Suppressor macrophage treated with lipopolysaccharide for 4 hours (primary cell): ENCODE measurements around the gene COMMD3.
"Not testable (repeated sequence)": the region's sequence is repeated elsewhere in the genome, so short reads cannot be mapped to it uniquely, and the experiment has no call there.

Experiments
- DNase-seq: peaks from one replicate; pipeline ENCODE4 v3.0.0-alpha.2; 2020

Gene COMMD3

GRCh38 chr10:22316286-22317075, at the start of gene COMMD3:
COMMD3 (plus strand) TSS chr10:22316388; CDS start chr10:22316418, 30 bp downstream.
- peak; percentile 88 for DNase-seq

- DNase-seq, result no peak
These were observed 47.7 kb upstream of the COMMD3 start for GRCh38 chr10:22268503-22268902.

- no peak for DNase-seq
These were observed 44.4 kb upstream of the COMMD3 start for GRCh38 chr10:22271786-22272185.

GRCh38 chr10:22278441-22278782, 37.8 kb upstream of the COMMD3 start:
- no peak for DNase-seq

GRCh38 chr10:22280078-22280477, 36.1 kb upstream of the COMMD3 start:
- no peak for DNase-seq

GRCh38 chr10:22285130-22285529, 31.1 kb upstream of the COMMD3 start:
- no peak for DNase-seq

- DNase-seq, result no peak
These were observed 22.3 kb upstream of the COMMD3 start for GRCh38 chr10:22293747-22294404.

- DNase-seq, result no peak
These were observed 21.5 kb upstream of the COMMD3 start for GRCh38 chr10:22294694-22295093.

GRCh38 chr10:22301193-22301592, 15.0 kb upstream of the COMMD3 start:
- no peak for DNase-seq

- DNase-seq, result no peak
These were observed 12.7 kb upstream of the COMMD3 start for GRCh38 chr10:22303461-22303860.

- no peak for DNase-seq
These were observed 10.5 kb upstream of the COMMD3 start for GRCh38 chr10:22305721-22306120.

GRCh38 chr10:22308390-22308789, 7.8 kb upstream of the COMMD3 start:
- no peak for DNase-seq

- DNase-seq, result no peak
These were observed 6.8 kb upstream of the COMMD3 start for GRCh38 chr10:22309180-22310000.

- DNase-seq, result not testable (repeated sequence)
These were observed 6.2 kb upstream of the COMMD3 start for GRCh38 chr10:22310012-22310411.

- no peak for DNase-seq
These were observed 5.3 kb upstream of the COMMD3 start for GRCh38 chr10:22310928-22311327.

GRCh38 chr10:22314852-22315251, 1.3 kb upstream of the COMMD3 start:
- no peak for DNase-seq

GRCh38 chr10:22315455-22316285, 518 bp upstream of the COMMD3 start:
- no peak for DNase-seq

- peak; percentile 42 for DNase-seq
These were observed 835 bp downstream of the COMMD3 start for GRCh38 chr10:22317076-22317370.

- DNase-seq, result no peak
These were observed 1.8 kb downstream of the COMMD3 start for GRCh38 chr10:22317771-22318565.

- DNase-seq, result no peak
These were observed 2.6 kb downstream of the COMMD3 start for GRCh38 chr10:22318772-22319171.

- DNase-seq, result no peak
These were observed 3.4 kb downstream of the COMMD3 start for GRCh38 chr10:22319547-22319979.

GRCh38 chr10:22319980-22320558, 3.9 kb downstream of the COMMD3 start:
- DNase-seq, result no peak
